GM11168 (cell line): ENCODE measurements around the gene ETV3L.

Source experiments
- in situ Hi-C: fragments of 300-500 bp; cut with MboI; formaldehyde crosslinking; loops from one replicate; pipeline ENCODE4 v1.12.0; 2022; ENCODE audit warnings: low sequenced_read_pairs; ENCODE audit not compliant: unreplicated experiment

ETV3L gene

DNA sequence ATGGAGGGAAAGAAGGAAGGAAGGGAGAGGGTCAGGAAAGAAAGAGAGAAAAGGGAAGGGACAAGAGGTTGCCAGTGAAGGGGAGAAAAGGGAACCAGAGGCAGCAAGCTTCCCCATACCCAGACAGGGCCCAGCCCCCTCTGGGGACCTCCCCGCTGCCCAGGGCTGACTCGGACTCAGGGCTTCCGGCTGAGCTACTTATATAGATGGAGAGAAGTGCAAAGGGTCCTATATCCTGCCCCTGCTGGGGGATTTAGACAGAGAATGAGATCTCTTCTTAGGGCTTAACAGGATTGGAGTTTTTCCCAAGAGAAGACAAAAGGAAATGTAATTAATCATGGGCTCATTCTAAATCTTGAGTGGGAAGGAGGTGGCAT, at the start of gene ETV3L:
Gene ETV3L, minus strand, starts transcription at position 176 of the 377 bp plus-strand sequence. CDS start 285 bp downstream, outside the sequence.
- in situ Hi-C loops: loop anchor here (5.0 kb wide), 1 partner anchor 53 kb away; no protein-coding TSS in a partner anchor

DNA sequence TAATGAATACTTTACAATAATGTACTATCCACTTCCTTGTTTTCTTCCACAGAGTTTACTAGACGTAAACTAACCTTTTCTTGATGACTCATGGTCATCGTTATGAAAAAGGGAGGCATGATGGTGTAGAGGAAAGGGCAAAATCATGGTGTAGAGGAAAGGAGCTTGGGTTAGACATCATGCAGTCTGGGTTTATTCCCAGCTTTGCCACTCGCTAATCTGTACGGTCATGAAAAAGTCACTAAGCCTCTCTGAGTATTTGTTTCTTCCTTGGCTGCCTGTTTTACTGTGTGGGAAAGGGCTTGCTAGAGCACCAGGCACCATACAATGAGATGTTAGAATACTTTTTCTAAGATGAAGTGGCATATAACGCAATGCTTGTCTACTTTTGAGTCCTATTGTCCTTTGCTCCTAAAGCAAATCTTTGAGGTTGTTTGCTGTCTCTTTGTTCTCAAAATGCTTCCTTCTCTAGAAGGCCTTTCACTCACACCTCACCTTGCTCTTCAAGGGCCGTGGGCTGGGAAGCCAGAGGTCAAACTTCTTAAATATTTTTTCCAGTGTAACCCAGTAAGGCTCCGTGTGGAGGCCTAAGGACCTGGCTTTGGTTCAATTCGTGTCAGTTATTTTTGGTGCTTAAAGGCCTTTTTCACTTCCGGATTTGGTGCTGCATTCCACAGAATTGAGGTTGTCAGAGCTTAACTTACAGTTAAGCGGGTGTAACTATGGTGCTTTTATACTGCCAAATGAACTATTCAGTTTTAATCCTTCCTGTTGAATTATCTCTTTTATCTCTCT, 48.5 kb upstream of the ETV3L start:
- in situ Hi-C loops: no loop called here

GRCh38 chr1:157147037-157147436, 47.4 kb upstream of the ETV3L start:
- in situ Hi-C loops: no loop called here

DNA sequence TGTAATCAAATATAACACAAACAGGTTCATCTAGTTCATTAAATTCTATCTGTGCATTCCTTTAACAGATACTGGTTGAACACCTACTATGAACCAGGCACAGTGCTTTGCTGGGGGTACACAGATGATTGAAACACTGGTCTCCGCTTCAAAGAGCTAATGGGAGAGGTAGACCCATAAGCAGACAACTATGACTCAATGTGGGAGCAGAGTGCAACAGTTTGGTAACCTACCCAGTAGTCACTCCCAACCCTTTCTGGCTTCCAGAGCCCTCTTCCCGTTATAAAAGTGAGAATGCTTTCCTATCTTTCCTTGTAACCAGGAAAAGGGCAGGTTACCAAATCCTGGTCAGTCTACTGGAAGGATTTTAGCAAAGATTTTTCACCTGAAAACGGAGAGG, 46.6 kb upstream of the ETV3L start:
- in situ Hi-C loops: no loop called here

DNA sequence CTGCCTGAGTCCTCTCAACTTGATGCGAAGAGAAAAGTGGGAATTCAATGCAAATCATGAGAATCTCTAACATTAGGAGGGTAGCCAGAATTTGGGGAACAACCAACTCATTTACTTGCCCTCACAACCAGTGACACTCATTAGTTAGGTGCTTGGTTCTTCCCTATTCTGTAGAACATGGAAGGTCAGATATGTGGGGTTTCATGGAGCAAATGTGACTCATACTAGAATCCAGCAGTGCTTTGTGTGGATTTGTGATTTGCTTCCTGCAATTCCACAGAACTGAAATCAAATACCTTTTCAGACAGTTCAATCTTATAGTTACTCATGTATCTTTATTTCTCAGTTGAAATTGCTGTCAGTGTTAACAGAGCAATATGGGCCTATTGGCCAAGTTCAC, 45.5 kb upstream of the ETV3L start:
- in situ Hi-C loops: no loop called here

DNA sequence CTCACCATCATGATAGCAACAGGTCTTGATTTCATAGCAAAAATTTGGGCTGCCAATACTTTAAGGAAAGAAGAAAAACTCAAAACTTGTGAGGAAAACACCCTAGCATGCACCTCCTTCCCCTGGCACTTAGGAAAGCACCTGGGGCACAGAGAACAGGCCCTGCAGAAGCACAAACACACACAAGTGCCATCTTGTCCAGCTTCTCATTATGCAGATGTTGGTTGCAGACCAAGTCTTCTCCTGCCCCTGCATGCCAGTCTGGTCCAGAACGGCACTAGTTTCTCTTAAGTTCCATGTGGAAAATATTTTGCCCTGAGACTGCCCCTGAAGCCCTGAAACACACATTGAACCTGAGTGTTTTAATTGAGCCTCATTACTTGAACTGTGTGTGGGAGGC, 44.9 kb upstream of the ETV3L start:
- in situ Hi-C loops: no loop called here

GRCh38 chr1:157142765-157143423, 43.3 kb upstream of the ETV3L start:
- in situ Hi-C loops: no loop called here

GRCh38 chr1:157142201-157142600, 42.6 kb upstream of the ETV3L start:
- in situ Hi-C loops: no loop called here

- in situ Hi-C loops: no loop called here
These were observed 41.7 kb upstream of the ETV3L start for GRCh38 chr1:157141212-157141855.

DNA sequence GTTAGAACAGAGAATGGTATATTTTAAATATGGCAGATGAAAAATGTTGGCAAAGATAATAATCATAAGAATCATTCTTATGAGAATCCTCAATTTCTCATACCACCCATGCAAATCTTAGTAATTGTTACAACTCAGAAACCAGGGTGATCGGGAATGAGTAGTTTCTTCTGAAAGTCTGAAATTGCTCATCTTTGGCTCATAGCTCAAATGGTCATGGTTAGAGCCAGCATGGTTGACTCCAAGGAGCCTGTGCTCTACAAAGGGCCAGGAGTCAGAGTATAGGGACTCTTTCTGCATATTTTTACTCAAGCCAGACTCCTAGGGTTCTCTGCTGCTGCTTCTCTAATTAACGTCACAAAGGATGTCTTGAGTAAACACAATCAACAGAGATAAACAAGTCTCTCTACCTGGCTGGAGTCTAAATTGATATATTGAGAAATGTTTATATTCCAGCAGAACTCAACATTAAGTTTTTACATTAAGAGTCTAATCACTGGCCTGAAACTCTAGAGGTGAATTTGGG, 40.5 kb upstream of the ETV3L start:
- in situ Hi-C loops: no loop called here

- in situ Hi-C loops: no loop called here
These were observed 39.6 kb upstream of the ETV3L start for GRCh38 chr1:157139052-157139715.

GRCh38 chr1:157138220-157139051, 38.8 kb upstream of the ETV3L start, which contains the start of gene ETV3:
TSS of gene ETV3 (minus strand) at chr1:157138395. CDS start at chr1:157136352, 2,043 bp downstream.
- in situ Hi-C loops: no loop called here

DNA sequence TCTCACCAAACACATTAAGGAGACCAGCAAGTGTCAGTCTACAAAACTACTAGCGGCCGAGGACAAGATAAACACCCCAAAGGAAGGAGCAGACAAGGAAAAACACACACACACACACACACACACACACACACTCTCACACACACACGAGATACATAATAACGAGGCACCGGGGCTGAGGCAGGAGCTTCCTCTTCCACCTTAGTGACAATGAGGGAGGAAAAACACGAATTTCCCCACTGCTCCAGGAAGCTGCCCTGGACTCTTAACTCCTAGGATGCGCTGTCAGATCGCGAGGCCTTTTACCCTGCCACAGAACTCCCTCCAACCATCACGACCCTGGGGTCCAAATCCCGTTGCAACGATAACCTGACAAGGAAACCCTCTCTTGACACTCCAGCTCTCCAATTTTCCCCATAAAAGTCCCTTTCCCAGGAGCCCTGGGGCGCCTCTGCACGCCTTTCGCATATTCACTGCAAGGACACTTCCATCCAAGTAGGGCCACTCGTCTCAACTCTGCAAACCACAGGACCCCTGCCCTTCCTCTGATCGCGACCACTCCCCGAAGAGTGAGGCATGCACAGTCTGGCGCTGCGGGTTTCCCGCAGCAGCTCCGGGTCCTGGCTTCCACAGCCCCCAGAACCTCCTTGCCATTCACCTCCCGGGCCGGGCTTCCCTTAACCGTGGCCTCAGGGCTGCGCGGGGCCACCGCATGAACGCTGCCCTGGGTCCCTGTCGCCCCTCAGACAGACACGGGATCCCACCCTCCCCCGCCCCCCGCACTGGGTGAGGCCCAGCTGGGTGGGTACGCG, 38.0 kb upstream of the ETV3L start:
- in situ Hi-C loops: no loop called here

GRCh38 chr1:157137046-157137407, 37.4 kb upstream of the ETV3L start:
- in situ Hi-C loops: no loop called here

DNA sequence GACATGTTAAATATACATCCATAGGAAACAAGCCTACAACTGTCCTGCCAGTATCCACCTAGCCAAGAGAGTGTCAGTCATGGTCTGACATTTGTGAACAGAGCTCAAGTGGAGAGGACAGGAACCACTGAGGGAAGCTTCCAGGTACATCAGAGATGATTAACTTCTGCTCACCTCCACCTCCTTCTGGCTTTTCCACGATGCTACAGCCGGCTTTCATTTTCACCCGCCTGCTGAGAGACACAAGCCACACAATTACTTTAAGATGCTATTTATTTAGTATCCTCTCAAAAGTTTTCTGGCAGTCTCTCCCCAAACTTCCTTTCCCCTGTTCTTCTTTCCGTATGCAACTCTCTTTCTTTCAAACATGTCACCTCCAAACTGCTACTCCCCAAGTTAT, 36.5 kb upstream of the ETV3L start:
- in situ Hi-C loops: no loop called here

DNA sequence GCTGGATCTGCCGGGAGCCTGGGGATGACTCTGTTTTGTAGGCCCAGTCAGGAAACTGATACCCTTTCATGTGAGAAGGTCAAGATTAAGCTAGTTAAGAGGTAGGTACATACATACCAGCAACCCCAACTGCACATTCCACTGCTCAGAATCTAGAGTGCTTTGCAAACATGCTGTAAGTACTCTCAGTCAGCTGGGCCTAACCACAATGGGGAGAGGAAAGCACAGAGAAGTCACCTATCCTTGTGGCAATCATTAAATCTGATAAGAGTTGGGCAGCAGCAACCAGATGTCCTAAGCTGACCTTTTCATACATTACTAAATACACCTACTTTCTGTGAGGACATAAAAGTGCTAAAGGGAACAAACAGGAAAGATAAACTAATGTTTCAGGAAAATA, 36.0 kb upstream of the ETV3L start:
- in situ Hi-C loops: no loop called here

DNA sequence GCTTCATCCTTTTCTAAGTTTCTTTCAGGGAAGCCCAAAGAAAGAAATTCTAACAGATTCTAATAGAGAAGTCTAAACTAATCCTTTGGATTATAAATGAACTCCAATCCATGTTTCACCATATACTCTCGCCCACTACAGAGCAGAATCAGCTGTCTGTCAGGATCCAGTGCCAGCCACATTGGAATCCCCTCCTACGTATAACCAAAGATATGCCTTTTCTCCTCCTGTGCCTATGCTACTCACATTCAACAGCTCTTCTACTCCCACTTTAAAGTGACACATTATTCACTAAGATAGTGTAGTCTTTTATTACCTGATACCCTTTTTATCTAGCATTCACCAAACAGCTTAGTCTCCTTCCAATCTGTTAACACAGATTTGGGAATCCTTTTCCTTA, 35.5 kb upstream of the ETV3L start:
- in situ Hi-C loops: no loop called here

DNA sequence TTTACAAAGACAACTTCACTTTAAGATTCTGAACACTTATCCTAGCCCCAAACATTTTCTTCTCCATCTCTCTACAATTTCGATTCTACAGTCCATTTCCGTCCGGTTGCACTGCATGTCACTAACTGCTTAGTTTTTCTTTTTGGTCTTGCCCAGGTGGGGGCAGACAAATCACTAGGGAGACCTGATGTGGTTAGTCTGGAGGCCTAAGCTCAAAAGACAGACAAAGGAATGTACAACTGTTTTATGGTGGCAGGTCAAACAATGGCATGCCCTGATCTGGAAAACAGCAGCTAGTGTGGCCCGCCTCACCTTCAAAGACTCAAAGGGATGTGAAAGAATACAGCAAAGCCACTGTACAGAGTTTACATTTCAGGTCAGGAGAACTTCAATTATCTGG, 34.8 kb upstream of the ETV3L start:
- in situ Hi-C loops: no loop called here

DNA sequence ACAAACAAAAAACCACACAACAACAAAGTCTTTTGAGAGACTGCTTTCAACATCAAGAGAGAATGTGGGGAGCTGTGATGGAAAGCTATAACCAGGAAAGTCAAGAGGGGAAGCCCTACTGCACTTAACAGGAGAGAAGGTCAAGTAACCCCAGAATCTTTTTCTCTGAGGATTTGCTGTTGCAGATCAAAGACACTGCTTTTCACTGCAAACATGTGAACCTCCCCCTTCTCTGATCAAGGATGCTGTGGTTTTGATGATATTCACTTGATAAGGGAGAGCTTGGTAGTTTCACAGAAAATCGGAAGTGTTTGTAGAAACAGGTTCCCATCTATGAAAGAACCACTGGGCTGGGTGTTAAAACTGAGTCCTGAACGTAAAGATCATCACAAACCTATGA, 33.8 kb upstream of the ETV3L start:
- in situ Hi-C loops: no loop called here
